VCaP (cell line): ENCODE measurements around the gene POLR2L.

Experiments
- H3K27ac ChIP-seq: fragments of 450-650 bp; 2 replicates; pipeline ENCODE4 v1.5.1; 2017
- TF ChIP-seq, protein P1 (sequence below): fragments of 450-650 bp; conservative IDR thresholded peaks from 2 replicates; pipeline ENCODE4 v1.5.1; 2017; ENCODE audit warnings: mild to moderate bottlenecking, moderate library complexity

POLR2L gene

GRCh38 chr11:842370-843002 is at the start of gene POLR2L, which contains the start of gene TSPAN4:
Gene POLR2L, minus strand, starts transcription at chr11:842529. Its CDS starts 21 bp downstream, at chr11:842508.
Gene TSPAN4, plus strand, starts transcription at chr11:842852. Its CDS starts 7,453 bp downstream, at chr11:850305.
- TF ChIP-seq, protein P1, sequence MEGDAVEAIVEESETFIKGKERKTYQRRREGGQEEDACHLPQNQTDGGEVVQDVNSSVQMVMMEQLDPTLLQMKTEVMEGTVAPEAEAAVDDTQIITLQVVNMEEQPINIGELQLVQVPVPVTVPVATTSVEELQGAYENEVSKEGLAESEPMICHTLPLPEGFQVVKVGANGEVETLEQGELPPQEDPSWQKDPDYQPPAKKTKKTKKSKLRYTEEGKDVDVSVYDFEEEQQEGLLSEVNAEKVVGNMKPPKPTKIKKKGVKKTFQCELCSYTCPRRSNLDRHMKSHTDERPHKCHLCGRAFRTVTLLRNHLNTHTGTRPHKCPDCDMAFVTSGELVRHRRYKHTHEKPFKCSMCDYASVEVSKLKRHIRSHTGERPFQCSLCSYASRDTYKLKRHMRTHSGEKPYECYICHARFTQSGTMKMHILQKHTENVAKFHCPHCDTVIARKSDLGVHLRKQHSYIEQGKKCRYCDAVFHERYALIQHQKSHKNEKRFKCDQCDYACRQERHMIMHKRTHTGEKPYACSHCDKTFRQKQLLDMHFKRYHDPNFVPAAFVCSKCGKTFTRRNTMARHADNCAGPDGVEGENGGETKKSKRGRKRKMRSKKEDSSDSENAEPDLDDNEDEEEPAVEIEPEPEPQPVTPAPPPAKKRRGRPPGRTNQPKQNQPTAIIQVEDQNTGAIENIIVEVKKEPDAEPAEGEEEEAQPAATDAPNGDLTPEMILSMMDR: no peak
- peak within 1 kb of the TSS; percentile 95 for H3K27ac ChIP-seq

- TF ChIP-seq, protein P1: no peak
- H3K27ac ChIP-seq: no peak overlapping the region
Observed at GRCh38 chr11:890794-891540, 48.6 kb upstream of the POLR2L start.

DNA sequence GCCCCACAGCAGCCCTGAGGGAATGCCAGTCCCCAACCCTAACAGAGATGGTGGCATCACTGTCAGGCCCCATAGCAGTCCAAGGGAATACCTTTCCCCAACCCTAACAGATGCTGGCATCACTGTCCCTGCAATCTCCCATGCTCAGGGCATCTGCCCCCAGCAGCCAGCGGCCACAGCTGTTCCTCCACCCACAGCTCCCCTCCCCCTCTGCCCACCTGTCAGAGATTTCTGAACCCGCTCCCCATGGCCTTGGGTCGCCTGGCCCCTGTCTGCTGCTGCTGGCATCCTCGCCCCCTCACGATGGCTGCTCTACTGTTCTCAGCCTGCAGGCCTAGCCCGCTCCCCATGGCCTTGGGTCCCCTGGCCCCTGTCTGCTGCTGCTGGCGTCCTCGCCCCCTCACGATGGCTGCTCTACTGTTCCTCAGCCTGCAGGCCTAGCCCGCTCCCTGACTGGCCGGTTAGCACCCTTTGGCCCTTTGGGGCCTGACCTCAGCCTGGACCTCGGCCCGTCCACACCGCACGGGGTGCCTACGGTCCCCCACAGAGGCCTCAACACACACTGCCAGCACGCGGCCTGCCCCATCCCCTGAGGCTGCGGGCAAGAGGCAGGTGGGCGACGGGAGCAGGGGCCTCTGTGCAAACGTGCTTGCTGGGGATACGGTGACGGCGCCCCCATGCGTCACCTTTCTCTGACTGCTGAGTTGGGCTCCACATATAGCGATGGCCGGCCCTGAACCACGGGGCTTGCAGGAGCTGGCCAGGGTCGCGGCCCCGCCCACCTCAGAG is 47.6 kb upstream of the POLR2L start:
- TF ChIP-seq, protein P1: no peak
- no peak overlapping the region for H3K27ac ChIP-seq

DNA sequence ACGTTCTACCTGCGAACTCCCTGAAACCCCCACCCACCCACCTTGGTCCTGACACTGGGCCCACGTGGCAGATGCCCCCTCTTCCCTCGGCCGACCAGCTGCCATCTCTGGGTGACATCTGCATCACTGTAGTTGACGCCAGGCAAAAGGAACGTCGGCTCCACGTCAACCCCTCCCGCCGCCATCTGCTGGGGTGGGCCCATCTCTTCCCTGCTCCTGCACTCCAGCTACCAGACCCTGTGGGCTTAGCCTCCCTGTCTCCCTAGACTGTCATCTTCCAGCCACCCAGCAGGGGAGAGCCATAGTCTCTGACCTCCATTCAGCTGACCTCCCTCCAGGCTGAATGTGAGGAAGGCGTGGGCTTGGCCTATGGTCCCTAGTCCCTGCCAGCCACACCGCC is 46.9 kb upstream of the POLR2L start:
- H3K27ac ChIP-seq: no peak overlapping the region
- TF ChIP-seq, protein P1: no peak

- no peak overlapping the region for H3K27ac ChIP-seq
- TF ChIP-seq, protein P1: no peak
Observed at GRCh38 chr11:888310-889212, 46.2 kb upstream of the POLR2L start.

DNA sequence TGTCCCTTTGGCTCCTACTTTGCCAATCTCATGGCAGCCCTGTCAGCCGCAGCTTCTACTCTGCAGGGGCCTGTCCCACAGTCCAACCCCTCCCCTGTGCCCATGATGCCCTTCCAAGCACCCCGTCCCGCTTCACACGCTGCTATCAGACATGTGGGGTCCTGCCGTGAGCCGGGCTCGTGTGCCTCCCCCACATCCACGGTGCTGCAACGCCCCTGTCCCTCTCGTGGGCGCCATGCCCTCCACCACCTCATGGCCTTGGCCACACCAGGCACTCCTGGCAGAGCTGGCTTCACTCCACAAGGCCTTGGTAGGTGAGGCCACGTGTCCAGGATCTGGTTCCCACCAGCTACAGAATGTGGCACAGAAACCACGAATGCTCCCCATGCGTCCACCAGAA is 45.3 kb upstream of the POLR2L start:
- H3K27ac ChIP-seq: no peak overlapping the region
- TF ChIP-seq, protein P1: no peak
